Immature natural killer cell (primary cell): ENCODE results near the gene VEGFA. TPM values are rescaled to one million over a fixed set of nuclear protein-coding genes. Genes with fewer than 3 reads are reported as not detected.
A peak's percentile ranks its signal among the peaks of the same experiment; 100 is the strongest.

Source experiments
- DNase-seq, 3 donors: peaks; one replicate each; pipeline ENCODE4 v3.0.0; 2022; ENCODE audit warnings: mixed read lengths in 1 of 3
- H3K27ac Mint-ChIP-seq, 6 donors: one replicate each; pipeline ENCODE4 v1.8.0; 2020; ENCODE audit warnings: mixed read lengths in 6 of 6, mild to moderate bottlenecking in 5 of 6, inconsistent platforms in 4 of 6, moderate library complexity in 3 of 6
- H3K27me3 Mint-ChIP-seq, 3 donors: one replicate each; pipeline ENCODE4 v1.8.0; 2020 to 2021; ENCODE audit warnings: low read depth in 3 of 3, mild to moderate bottlenecking in 3 of 3, mixed read lengths in 3 of 3, moderate library complexity in 3 of 3, inconsistent platforms in 1 of 3
- H3K36me3 Mint-ChIP-seq, 3 donors: one replicate each; pipeline ENCODE4 v1.8.0; 2020; ENCODE audit warnings: mixed read lengths in 3 of 3, inconsistent platforms in 2 of 3, mild to moderate bottlenecking in 2 of 3
- H3K4me1 Mint-ChIP-seq, 2 donors: one replicate each; pipeline ENCODE4 v1.8.0; 2020; ENCODE audit warnings: inconsistent platforms in 2 of 2, mild to moderate bottlenecking in 2 of 2, mixed read lengths in 2 of 2, moderate library complexity in 1 of 2
- H3K4me3 Mint-ChIP-seq, 5 donors: one replicate each; pipeline ENCODE4 v1.8.0; 2020; ENCODE audit warnings: mild to moderate bottlenecking in 5 of 5, mixed read lengths in 5 of 5, inconsistent platforms in 3 of 5, moderate library complexity in 3 of 5
- H3K9me3 Mint-ChIP-seq, 6 donors: one replicate each; pipeline ENCODE4 v1.8.0; 2020; ENCODE audit warnings: mild to moderate bottlenecking in 6 of 6, mixed read lengths in 6 of 6, inconsistent platforms in 4 of 6, moderate library complexity in 3 of 6
- polyA plus RNA-seq, 3 donors: library from polyadenylated mRNA; unstranded; fragments of 300-500 nt; fragmentation: Illumina TruSeq; gene quantifications; one replicate each; pipeline ENCODE4 v1.2.3, GENCODE V29; 2021

VEGFA gene
- polyA plus RNA-seq, 3 donors from 2014 or later, result 0.30 to 2.4 (median 2.1) TPM

DNA sequence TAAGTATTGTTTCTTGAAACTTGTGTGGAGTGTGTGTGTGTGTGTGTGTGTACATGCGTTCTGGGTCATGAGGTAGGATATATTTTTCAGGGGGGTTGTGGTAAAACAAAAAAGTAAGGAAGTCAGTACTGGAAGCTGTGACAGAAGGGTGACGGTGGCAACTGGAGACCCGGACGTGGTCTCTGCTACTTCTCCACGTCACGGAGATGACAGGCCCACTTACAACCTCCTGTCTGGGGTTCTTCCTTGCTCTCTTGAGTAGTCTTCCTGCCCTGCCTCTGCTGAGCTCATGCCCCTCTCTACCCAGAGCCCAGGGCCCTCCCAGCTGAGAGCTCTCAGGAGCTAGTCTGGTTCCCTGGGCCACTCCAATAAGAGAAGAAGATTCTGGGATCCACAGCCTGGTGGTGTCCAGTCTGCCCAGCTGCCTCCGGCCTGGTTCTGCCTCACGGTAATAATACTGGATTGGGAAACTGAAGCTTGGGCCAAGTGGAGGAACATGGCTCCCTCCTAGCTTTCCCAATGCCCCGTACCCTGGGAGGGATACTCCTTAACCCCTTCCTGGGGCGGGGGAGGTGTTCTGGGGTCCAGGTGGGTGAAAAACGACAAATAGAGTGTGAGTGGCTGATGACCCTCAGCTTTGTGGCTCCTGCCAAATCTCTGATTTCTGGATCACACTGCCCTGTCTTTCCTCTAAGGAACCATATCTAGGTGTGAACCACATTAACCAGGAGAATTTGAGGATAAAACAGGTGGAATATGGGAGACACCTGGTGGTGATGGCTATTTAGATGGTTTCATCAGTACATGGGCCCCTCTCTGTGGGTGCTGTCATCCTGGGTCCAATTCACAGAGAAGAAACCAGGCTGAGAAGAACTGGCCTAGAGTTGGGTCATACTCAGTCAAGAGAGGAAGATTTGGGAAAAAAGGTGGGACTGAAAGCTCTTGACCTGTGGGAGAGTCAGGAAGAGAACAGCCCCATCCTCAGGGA is 27.2 kb downstream of the VEGFA start:
- Mint-ChIP-seq H3K4me1 (peaks cover 0 to 15% of the 10 kb centered on the region in 2 donors), H3K9me3 (no peaks in the 10 kb centered on the region), H3K36me3 (no peaks in the 10 kb centered on the region), H3K27ac (no peak overlapping the region), H3K27me3 (peaks cover 0 to 6% (median 3%) of the 10 kb centered on the region in 3 donors), H3K4me3 (no peak overlapping the region)
- peak in 1 of 3 donors; percentile 14 for DNase-seq

DNA sequence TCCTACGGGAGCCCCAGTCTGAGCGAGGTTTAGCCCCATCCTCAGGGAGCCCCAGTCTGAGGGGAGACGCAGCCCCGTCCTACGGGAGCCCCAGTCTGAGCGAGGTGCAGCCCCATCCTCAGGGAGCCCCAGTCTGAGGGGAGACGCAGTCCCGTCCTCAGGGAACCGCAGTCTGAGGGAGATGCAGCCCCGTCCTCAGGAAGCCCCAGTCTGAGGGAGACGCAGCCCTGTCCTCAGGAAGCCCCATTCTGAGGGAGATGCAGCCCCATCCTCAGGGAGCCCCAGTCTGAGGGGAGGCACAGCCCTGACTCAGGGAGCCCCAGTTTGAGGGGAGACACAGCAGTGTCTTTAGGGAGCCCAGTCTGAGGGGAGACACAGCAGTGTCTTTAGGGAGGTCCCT is 27.9 kb downstream of the VEGFA start:
- no peaks in the 10 kb centered on the region for H3K9me3 Mint-ChIP-seq
- H3K27ac Mint-ChIP-seq, result no peak overlapping the region
- H3K27me3 Mint-ChIP-seq, result peaks cover 0 to 6% (median 3%) of the 10 kb centered on the region in 3 donors
- H3K4me3 Mint-ChIP-seq, result no peak overlapping the region
- no peaks in the 10 kb centered on the region for H3K36me3 Mint-ChIP-seq
- DNase-seq, result no peak
- peaks cover 0 to 15% of the 10 kb centered on the region in 2 donors for H3K4me1 Mint-ChIP-seq

DNA sequence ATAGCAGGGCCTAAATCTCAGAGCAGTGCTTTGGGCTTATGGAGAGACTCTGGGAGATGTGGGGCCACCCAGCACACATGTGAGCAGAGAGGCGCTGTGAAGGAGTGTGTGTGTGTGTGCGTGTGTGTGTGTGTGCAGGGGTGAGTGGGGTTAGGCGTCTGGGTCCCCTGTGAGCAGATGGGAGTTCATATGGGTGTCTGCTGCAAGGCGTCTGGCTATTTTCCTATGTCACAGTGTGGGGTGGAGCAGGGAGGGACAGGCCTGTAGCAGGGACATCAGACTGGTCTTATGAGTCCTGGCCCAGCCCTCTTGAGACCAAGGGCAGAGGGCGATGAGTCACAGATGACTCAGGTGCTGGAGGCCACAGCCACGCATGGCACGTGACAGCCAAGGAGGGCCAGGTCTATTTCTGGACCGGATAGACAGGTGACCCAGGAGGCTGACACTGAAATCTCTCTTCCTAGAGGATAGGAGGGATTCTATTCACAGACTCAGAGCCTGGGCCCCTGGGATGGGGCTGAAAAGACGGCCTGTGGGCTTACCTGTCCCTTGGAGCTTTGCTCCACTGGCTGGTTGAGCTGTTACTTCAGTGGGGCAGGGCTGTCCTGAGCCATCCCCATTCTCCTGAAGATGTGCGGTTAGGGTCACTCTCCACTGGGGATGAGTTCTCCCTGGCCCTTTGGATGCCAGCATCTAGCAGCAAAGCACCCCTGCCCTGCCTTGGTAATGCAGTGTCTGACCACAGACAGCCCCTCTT is 28.9 kb downstream of the VEGFA start:
- DNase-seq, result no peak
- peak overlapping the region in 1 of 6 donors; percentile 18 for H3K27ac Mint-ChIP-seq
- H3K36me3 Mint-ChIP-seq, result no peaks in the 10 kb centered on the region
- peaks cover 0 to 6% (median 2%) of the 10 kb centered on the region in 3 donors for H3K27me3 Mint-ChIP-seq
- peaks cover 0 to 15% of the 10 kb centered on the region in 2 donors for H3K4me1 Mint-ChIP-seq
- no peaks in the 10 kb centered on the region for H3K9me3 Mint-ChIP-seq
- no peak overlapping the region for H3K4me3 Mint-ChIP-seq

DNA sequence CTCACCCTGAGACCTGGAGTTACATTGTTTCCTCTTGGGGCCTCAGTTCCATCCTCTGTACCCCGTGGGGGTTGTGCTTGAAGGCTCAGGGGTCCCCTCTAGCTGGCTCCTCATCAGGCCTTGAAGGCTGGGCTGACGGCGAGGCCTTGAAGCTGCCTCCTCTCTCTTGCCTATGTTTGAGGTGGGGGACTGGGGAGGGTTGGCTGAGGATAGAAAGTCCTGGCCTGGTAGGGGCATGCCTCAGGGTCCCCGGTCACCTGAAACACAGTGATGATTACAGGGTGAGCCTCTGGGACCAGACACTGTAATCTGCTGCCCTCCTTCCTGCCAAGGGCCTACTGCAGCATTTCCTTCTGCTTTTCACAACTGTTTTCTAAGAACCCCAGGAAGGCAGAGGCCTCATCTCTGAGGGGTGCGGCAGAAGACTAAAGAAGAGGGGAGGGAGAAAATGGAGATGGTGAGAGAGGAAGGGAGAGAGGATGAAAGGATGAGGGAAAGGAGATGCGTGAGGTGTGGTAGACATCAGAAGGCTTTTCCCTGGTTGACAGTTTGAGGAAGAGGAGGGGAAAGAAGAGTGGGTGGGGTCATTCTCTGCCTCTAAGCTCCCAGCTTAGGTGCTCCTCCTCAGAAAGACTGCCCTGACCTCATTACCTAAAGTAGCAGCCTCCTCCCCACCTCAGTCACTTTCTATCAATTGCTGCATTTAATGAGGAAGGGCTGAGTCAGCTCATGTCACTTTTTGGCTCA is 29.7 kb downstream of the VEGFA start:
- no peaks in the 10 kb centered on the region for H3K9me3 Mint-ChIP-seq
- no peaks in the 10 kb centered on the region for H3K36me3 Mint-ChIP-seq
- peaks cover 0 to 15% of the 10 kb centered on the region in 2 donors for H3K4me1 Mint-ChIP-seq
- no peak for DNase-seq
- peaks cover 0 to 6% (median 2%) of the 10 kb centered on the region in 3 donors for H3K27me3 Mint-ChIP-seq
- peak overlapping the region in 3 of 6 donors; percentile 11 to 57 (median 35) for H3K27ac Mint-ChIP-seq
- no peak overlapping the region for H3K4me3 Mint-ChIP-seq

DNA sequence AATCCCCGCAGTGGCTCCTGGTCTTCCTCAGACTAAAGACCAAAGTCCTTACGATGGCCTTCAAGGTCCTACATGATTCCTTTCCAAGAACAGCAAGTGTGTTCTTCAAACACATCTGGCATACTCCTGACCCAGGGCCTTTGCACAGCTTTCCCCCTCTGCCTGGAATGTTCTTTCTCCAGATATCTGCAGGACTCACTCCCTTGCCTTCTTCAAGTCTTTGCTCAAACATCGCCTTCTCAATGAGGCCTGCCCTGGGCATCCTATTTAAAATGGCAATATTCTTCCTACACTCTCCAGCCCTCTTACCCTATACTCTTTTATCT is 30.2 kb downstream of the VEGFA start:
- Mint-ChIP-seq H3K27me3 (peaks cover 0 to 6% (median 2%) of the 10 kb centered on the region in 3 donors), H3K4me3 (no peak overlapping the region), H3K9me3 (no peaks in the 10 kb centered on the region), H3K27ac (no peak overlapping the region), H3K36me3 (no peaks in the 10 kb centered on the region), H3K4me1 (peaks cover 0 to 15% of the 10 kb centered on the region in 2 donors)
- DNase-seq, result no peak

DNA sequence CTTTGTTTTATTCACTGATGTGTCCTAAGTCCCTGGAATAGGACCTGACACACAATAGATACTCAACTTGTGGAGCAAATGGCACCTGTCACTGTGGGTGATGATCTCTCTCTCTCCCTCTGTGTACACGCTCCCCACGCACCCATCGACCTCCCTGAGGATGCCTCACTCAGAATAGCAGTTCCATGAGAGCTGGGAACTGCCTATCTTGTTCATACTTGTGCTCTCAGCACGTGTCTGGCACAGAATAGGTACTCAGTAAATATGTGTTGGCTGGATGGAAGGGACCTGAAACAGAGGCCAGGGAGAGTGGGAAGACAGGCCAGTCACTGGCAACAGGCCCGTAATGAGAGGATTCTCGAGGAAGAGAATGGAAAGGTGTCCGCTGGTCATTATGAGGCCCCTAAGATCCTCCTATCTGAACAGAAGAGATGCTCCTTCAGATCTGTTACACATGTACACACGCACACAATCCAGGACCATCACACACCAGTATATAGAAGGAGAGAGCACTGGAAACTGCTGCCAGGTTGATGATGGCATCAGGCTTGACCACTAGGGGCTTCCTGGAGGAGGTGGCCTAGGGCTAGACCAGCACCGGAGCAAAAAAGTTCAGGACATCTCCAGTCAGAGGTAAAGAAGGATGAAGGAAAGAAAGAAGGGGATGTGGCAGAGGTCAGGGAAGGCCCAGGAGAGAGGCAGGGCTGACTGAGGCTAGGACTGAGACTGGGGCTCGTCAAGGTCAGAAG is 30.9 kb downstream of the VEGFA start:
- Mint-ChIP-seq H3K9me3 (no peaks in the 10 kb centered on the region), H3K4me3 (no peak overlapping the region), H3K36me3 (no peaks in the 10 kb centered on the region), H3K27ac (peak overlapping the region in 1 of 6 donors; percentile 23), H3K27me3 (peaks cover 0 to 6% (median 0%) of the 10 kb centered on the region in 3 donors), H3K4me1 (peaks cover 0 to 15% of the 10 kb centered on the region in 2 donors)
- no peak for DNase-seq

DNA sequence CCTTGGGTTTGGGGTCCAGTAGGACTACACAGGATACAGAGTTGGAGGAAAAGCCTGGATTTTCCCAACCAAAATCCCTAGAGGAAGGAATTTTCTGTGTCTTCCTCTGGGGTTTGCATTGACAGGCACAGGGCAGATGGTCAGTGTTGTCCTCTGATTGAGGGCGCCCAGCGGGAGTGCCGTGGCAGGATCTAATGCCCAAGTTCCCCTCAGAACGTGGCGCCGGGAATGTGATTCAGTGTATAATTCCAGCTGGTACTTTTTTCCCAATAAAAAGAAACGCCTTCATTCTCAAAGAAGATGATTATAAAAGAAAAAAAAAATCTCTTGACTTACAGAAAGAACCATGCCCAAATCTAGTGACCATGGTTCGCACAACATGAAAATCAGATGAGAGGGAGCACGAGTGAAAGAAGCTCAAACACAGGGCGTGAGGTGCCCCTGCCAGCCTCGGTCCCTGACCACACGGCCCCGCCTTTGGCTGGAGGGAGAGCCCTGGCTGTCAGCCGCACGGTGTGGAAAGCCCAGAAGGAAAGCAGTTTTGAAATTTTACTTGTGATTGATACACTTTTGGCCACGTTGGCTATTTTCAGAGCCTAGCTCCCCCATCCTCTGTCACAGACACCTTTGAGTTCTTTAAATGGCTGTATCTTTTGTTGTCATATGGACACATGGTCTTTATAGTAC is 31.6 kb downstream of the VEGFA start:
- H3K4me1 Mint-ChIP-seq, result peaks cover 0 to 15% of the 10 kb centered on the region in 2 donors
- no peaks in the 10 kb centered on the region for H3K36me3 Mint-ChIP-seq
- no peak for DNase-seq
- no peaks in the 10 kb centered on the region for H3K9me3 Mint-ChIP-seq
- H3K27ac Mint-ChIP-seq, result peak overlapping the region in 1 of 6 donors; percentile 23
- no peak overlapping the region for H3K4me3 Mint-ChIP-seq
- H3K27me3 Mint-ChIP-seq, result peaks cover 0 to 6% (median 0%) of the 10 kb centered on the region in 3 donors

DNA sequence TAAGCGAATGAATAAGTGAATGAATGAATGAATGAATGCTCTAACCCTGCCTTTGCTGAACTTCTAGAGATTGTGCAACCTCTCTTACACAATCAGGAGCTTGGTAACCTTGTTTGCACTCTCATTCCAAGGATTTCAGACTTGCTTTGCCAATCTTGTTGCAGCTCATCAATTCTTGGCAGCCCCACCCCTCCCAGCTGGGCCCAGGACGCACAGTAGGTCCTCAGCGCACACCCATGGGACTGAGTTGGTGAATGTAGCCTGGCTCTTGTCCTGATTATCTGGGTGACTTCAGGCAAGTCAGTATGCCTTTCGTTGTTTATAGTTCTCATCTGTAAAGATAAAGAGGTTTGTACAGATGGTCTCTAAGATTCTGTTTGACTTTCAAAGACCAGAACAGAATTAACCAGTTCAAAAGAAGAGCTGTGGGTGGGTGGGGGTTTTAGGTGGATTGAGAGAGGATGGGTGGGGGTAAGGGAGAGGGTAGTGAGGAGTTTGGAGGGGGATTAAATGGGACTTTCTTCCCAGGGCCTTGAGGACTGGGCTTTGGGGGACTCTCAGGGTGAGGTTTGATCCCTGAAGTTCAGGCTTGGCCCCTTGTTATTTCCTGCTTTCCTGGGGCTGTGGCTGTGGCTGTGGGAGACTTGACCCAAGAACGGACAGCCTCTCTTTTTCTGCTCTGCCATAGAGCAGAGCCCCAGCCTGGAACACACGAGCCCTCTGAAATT is 33.2 kb downstream of the VEGFA start:
- no peaks in the 10 kb centered on the region for H3K9me3 Mint-ChIP-seq
- no peak overlapping the region for H3K27ac Mint-ChIP-seq
- H3K4me3 Mint-ChIP-seq, result no peak overlapping the region
- DNase-seq, result no peak
- peaks cover 0 to 3% (median 0%) of the 10 kb centered on the region in 3 donors for H3K27me3 Mint-ChIP-seq
- H3K4me1 Mint-ChIP-seq, result peaks cover 0 to 17% of the 10 kb centered on the region in 2 donors
- H3K36me3 Mint-ChIP-seq, result no peaks in the 10 kb centered on the region

DNA sequence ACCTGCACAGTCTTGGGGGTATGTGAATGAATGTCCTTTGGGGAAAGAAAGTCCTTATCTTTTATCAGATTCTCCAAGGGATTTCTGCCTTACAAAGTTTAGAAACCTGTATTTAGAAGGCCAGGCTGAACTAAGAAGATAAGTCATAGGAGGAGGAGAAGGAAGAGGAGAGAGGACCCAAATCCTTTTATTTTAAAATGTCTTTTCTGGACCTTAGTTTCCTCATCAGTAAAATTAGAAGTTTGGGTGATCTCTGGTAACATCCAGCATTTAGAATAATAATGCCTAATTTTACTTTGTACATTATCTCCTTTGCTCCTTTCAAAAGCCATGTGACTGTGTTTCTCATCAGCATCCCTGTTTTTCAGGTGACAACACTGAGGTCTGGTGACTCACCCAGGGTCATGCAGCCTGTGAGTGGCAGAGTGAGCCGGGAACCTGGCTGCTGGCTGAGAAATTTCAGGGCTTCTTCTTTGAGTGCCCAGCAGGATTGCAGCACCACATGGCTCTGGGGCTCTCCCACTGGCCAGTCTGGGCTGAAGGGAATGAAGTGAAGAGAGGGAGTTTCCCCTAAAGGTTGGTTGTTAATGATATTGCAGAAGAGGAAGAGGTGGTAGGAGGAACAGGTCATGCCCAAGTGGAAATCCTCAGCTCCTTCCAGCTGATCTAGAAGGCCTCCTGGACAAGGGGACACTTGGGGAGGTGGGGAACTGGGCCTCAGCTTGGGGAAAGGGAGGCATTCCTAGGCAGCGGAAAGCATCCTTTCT is 34.0 kb downstream of the VEGFA start:
- no peak overlapping the region for H3K27ac Mint-ChIP-seq
- DNase-seq, result no peak
- peaks cover 0 to 17% of the 10 kb centered on the region in 2 donors for H3K4me1 Mint-ChIP-seq
- no peak overlapping the region for H3K4me3 Mint-ChIP-seq
- no peaks in the 10 kb centered on the region for H3K9me3 Mint-ChIP-seq
- peaks cover 0 to 3% (median 0%) of the 10 kb centered on the region in 3 donors for H3K27me3 Mint-ChIP-seq
- H3K36me3 Mint-ChIP-seq, result no peaks in the 10 kb centered on the region

DNA sequence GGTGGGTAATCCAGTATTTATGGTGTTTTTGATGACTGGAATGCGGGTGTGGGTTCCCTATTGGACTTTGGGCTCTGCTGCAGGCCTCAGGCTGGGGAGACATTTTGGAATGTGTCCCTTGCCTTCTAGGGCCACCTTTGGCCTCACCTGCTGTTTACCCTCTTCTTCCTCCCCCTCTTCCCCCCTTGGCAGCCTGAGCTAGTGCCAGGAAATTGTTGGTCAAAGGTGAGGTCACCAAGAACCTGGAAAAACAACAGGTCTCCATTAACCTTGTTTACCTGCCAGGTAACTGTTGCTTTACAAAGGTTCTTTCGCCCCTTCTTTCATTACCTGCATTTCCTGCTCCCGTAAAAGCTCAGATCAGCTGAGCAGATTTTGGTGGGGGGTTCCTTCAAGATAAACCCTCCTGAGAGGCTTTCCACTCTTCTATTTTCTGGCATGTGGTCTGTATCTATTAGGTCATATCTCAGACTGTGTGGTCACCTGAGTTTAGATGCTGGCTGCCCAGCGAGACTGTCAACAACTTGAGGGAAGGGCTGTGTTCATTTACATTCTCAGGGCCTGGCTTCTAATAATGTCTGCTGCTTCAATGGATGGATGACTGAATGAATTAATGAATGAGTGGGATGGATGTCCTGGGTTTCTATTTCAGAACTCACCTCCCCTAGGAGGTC is 34.7 kb downstream of the VEGFA start:
- H3K4me3 Mint-ChIP-seq, result no peak overlapping the region
- H3K36me3 Mint-ChIP-seq, result no peaks in the 10 kb centered on the region
- H3K27me3 Mint-ChIP-seq, result peaks cover 0 to 2% (median 0%) of the 10 kb centered on the region in 3 donors
- H3K9me3 Mint-ChIP-seq, result no peaks in the 10 kb centered on the region
- H3K4me1 Mint-ChIP-seq, result peaks cover 0 to 12% of the 10 kb centered on the region in 2 donors
- peak overlapping the region in 1 of 6 donors; percentile 9 for H3K27ac Mint-ChIP-seq
- no peak for DNase-seq

DNA sequence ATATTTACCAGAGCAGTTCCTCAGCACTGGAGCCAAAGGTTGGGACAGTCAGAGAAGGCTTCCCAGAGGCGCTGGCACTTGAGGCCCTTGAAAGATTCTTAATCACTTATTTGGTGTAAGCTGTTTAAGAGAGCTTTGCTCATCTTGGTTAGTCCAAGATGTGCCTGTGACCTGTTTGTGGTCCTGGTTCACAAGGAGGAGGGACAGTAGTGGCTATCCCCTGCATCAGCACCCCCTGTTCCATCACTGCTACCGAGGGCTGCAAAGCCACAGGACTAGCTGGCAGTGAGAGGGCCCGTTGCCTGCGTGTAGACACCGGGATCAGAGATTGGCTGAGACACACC is 35.7 kb downstream of the VEGFA start:
- peaks cover 0 to 3% of the 10 kb centered on the region in 2 donors for H3K4me1 Mint-ChIP-seq
- no peaks in the 10 kb centered on the region for H3K36me3 Mint-ChIP-seq
- DNase-seq, result no peak
- no peak overlapping the region for H3K27ac Mint-ChIP-seq
- H3K9me3 Mint-ChIP-seq, result no peaks in the 10 kb centered on the region
- H3K27me3 Mint-ChIP-seq, result no peaks in the 10 kb centered on the region
- H3K4me3 Mint-ChIP-seq, result no peak overlapping the region
